ENCODE results near the gene CFAP251. TPM values are rescaled to one million over a fixed set of nuclear protein-coding genes. Genes with fewer than 3 reads are reported as not detected.

CFAP251 gene
- total and polyA plus RNA-seq, 10 of the 15 experiments (the other 5 are each of a cell fraction or from before 2014, with no cell fraction given), result 0.10 to 0.97 (median 0.64) TPM

DNA sequence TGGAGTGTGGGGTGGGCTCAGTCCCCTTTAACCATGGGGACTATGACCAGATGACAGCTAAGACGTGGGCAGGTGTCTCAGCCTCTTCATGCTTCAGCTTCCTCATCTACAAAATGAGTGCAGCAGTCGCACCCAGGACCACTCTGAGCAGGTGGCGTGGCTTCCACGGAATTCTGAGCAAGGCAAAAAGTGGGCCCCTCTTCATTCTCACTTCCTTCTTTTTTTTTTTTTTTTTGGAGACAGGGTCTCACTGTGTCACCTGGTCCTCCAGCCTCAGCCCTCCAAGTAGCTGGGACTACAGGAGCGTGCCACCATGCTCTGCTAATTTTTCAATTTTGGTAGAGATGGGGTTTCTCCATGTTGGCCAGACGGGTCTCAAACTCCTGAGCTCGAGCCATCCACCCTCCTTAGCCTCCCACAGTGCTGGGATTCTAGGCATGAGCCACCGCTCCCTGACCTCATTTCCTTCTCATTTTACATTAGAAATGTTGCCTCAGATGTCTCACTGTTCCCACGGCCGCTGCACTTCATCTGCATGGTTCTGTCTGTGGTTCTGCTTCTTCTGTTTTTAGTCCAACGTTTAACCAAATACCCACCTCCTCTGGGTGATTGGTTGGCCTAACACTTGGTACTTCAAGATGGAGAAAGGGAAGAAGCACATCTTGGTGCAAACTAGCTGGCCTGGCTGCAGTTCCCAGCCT is 61.9 kb downstream of the CFAP251 start (continued):
- no peak for TF ChIP-seq SMC3 (IDR thresholded peaks at IDR 0.05; ENCODE audit: borderline replicate concordance, low read length)
- no peak for TF ChIP-seq ZNF622 (IDR thresholded peaks at IDR 0.05)
- TF ChIP-seq YBX1 (IDR thresholded peaks at IDR 0.05), result no peak
- TF ChIP-seq CBX5 (IDR thresholded peaks at IDR 0.05; ENCODE audit: low read depth), result no peak
- 0 out of 2 replicates have a peak, but pooled peaks have one; percentile 16 for TF ChIP-seq CREM (IDR thresholded peaks at IDR 0.05; ENCODE audit: low read depth)
- TF ChIP-seq MYB (IDR thresholded peaks at IDR 0.05; ENCODE audit: borderline replicate concordance, low read depth, low read length), result no peak
- no peak for TF ChIP-seq DPF2 (IDR thresholded peaks at IDR 0.05)
- TF ChIP-seq, protein P1, sequence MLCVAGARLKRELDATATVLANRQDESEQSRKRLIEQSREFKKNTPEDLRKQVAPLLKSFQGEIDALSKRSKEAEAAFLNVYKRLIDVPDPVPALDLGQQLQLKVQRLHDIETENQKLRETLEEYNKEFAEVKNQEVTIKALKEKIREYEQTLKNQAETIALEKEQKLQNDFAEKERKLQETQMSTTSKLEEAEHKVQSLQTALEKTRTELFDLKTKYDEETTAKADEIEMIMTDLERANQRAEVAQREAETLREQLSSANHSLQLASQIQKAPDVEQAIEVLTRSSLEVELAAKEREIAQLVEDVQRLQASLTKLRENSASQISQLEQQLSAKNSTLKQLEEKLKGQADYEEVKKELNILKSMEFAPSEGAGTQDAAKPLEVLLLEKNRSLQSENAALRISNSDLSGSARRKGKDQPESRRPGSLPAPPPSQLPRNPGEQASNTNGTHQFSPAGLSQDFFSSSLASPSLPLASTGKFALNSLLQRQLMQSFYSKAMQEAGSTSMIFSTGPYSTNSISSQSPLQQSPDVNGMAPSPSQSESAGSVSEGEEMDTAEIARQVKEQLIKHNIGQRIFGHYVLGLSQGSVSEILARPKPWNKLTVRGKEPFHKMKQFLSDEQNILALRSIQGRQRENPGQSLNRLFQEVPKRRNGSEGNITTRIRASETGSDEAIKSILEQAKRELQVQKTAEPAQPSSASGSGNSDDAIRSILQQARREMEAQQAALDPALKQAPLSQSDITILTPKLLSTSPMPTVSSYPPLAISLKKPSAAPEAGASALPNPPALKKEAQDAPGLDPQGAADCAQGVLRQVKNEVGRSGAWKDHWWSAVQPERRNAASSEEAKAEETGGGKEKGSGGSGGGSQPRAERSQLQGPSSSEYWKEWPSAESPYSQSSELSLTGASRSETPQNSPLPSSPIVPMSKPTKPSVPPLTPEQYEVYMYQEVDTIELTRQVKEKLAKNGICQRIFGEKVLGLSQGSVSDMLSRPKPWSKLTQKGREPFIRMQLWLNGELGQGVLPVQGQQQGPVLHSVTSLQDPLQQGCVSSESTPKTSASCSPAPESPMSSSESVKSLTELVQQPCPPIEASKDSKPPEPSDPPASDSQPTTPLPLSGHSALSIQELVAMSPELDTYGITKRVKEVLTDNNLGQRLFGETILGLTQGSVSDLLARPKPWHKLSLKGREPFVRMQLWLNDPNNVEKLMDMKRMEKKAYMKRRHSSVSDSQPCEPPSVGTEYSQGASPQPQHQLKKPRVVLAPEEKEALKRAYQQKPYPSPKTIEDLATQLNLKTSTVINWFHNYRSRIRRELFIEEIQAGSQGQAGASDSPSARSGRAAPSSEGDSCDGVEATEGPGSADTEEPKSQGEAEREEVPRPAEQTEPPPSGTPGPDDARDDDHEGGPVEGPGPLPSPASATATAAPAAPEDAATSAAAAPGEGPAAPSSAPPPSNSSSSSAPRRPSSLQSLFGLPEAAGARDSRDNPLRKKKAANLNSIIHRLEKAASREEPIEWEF (IDR thresholded peaks at IDR 0.05; ENCODE audit: insufficient replicate concordance, low read depth, low read length), result no peak
- no peak for TF ChIP-seq SREBF2 (IDR thresholded peaks at IDR 0.05; ENCODE audit: low read length)
- no peak for TF ChIP-seq CBFB (IDR thresholded peaks at IDR 0.05; ENCODE audit: low read depth)
- TF ChIP-seq SUZ12 (IDR thresholded peaks at IDR 0.05; ENCODE audit: unreplicated experiment), result no peak
- no peak for TF ChIP-seq BHLHE40 (IDR thresholded peaks at IDR 0.05; ENCODE audit: borderline replicate concordance in 1 of 2, low read depth in 2 of 2, low read length in 1 of 2)
- TF ChIP-seq TAF1 (IDR thresholded peaks at IDR 0.05; ENCODE audit: borderline replicate concordance, low read depth, low read length), result no peak
- TF ChIP-seq MEF2A (IDR thresholded peaks at IDR 0.05; ENCODE audit: insufficient read depth, low read depth, low read length), result no peak
- TF ChIP-seq, protein P2, sequence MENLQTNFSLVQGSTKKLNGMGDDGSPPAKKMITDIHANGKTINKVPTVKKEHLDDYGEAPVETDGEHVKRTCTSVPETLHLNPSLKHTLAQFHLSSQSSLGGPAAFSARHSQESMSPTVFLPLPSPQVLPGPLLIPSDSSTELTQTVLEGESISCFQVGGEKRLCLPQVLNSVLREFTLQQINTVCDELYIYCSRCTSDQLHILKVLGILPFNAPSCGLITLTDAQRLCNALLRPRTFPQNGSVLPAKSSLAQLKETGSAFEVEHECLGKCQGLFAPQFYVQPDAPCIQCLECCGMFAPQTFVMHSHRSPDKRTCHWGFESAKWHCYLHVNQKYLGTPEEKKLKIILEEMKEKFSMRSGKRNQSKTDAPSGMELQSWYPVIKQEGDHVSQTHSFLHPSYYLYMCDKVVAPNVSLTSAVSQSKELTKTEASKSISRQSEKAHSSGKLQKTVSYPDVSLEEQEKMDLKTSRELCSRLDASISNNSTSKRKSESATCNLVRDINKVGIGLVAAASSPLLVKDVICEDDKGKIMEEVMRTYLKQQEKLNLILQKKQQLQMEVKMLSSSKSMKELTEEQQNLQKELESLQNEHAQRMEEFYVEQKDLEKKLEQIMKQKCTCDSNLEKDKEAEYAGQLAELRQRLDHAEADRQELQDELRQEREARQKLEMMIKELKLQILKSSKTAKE (IDR thresholded peaks at IDR 0.05; ENCODE audit: low read depth, poor library complexity, severe bottlenecking), result no peak
- peak; percentile 49; the same call in 1 of the 2 replicates for TF ChIP-seq YY1 (IDR thresholded peaks at IDR 0.05; ENCODE audit: low read depth, low read length)
- no peak for TF ChIP-seq E2F8 (IDR thresholded peaks at IDR 0.05; ENCODE audit: low read depth, partially characterized antibody)
- no peak for TF ChIP-seq TARDBP (IDR thresholded peaks at IDR 0.05; ENCODE audit: borderline replicate concordance)
- TF ChIP-seq, protein P3, sequence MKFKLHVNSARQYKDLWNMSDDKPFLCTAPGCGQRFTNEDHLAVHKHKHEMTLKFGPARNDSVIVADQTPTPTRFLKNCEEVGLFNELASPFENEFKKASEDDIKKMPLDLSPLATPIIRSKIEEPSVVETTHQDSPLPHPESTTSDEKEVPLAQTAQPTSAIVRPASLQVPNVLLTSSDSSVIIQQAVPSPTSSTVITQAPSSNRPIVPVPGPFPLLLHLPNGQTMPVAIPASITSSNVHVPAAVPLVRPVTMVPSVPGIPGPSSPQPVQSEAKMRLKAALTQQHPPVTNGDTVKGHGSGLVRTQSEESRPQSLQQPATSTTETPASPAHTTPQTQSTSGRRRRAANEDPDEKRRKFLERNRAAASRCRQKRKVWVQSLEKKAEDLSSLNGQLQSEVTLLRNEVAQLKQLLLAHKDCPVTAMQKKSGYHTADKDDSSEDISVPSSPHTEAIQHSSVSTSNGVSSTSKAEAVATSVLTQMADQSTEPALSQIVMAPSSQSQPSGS (IDR thresholded peaks at IDR 0.05; ENCODE audit: low read length), result peak; percentile 66

All from GM12878 (cell line).